Muscle layer of duodenum (tissue), 2 donors: ENCODE results near the gene TRIM9.

ENCODE experiments used
- H3K27ac ChIP-seq: one replicate; pipeline ENCODE4 v1.7.0; 2013; ENCODE audit warnings: mild to moderate bottlenecking, low read length
- H3K27me3 ChIP-seq: one replicate; pipeline ENCODE4 v1.7.0; 2013; ENCODE audit warnings: low read depth, mild to moderate bottlenecking, control low read depth, low read length
- H3K36me3 ChIP-seq, 2 donors: one replicate each; pipeline ENCODE4 v1.7.0; 2013; ENCODE audit warnings: low read length in 2 of 2, control low read depth in 1 of 2, mild to moderate bottlenecking in 1 of 2; ENCODE audit not compliant: insufficient read depth in 2 of 2, control insufficient read depth in 1 of 2
- H3K4me1 ChIP-seq, 2 donors: one replicate each; pipeline ENCODE4 v1.7.0; 2013; ENCODE audit warnings: low read length in 2 of 2, mild to moderate bottlenecking in 2 of 2, control low read depth in 1 of 2, moderate library complexity in 1 of 2; ENCODE audit not compliant: insufficient read depth in 2 of 2, control insufficient read depth in 1 of 2
- H3K4me3 ChIP-seq, 2 donors: one replicate each; pipeline ENCODE4 v1.7.0; 2013; ENCODE audit warnings: low read length in 2 of 2, low read depth in 1 of 2, mild to moderate bottlenecking in 1 of 2
- H3K9me3 ChIP-seq, 2 donors: one replicate each; pipeline ENCODE4 v1.7.0; 2013; ENCODE audit warnings: low read length in 2 of 2, control low read depth in 1 of 2, mild to moderate bottlenecking in 1 of 2; ENCODE audit not compliant: control insufficient read depth in 1 of 2
- donor health status: healthy.

Gene TRIM9

DNA sequence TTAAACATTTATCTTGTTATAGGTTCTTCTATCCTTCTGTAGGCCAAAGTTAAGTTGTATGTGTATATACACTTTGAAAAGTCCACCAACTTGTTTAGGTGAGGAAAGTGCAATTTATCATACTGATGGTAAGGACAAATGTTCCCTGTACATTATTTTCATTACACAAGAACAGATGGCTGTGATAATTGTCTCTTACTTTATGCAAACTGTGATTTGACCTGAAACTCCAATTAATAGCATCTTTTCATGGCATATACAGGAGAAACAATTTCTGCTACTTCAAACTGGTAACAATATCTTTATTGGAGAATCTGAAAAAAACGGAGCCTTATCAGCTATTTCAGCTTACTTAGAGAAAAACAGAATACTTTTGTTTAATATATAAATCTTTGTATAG is 5.6 kb downstream of the TRIM9 start:
- H3K27ac ChIP-seq, result no peak overlapping the region
- no peaks in the 10 kb centered on the region for H3K36me3 ChIP-seq
- H3K4me3 ChIP-seq, result no peak overlapping the region
- H3K9me3 ChIP-seq, result no peaks in the 10 kb centered on the region
- peaks cover 14% of the 10 kb centered on the region for H3K27me3 ChIP-seq
- H3K4me1 ChIP-seq, result peaks cover 0 to 15% of the 10 kb centered on the region in 2 donors

DNA sequence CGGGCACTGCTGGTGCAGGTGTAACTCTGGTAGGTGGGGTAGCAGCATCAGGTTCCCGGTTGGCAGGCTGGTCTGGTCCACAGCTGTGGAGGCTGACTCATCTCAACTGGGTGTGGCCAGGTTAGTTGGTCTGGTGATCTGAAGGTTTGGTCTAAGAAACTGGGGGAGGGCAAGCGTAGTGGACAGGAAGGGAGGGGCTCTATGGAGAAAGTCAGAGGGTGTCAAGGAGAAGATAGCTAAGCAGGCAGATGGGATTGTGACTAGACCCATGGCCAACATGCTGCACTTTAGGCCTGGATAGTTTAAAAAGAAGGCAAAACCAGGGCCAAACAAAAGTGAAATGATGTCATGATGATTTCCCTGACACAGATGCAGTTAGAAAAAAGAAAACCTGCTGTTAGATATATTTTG is 7.9 kb downstream of the TRIM9 start:
- H3K27ac ChIP-seq, result no peak overlapping the region

DNA sequence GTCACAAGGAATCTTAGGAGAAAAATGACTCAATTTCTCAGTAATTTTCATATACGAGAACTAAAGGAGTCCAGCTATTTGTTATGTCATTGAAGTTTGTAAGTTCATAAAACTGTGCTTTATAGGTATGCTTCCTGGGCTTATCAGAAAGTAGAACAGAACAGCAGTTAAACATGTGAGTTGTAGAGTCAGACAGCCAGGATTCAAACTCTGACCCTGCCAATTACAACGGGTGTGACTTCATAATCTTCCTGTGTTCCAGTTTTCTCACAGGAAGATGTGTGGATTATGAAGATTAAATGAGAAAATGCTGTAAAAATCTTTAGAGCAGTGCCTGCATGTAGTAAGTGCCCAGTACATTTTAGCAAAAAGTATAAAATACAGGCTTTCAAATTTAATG is 8.9 kb downstream of the TRIM9 start:
- no peak overlapping the region for H3K4me3 ChIP-seq
- no peak overlapping the region for H3K27ac ChIP-seq
- no peaks in the 10 kb centered on the region for H3K36me3 ChIP-seq
- no peaks in the 10 kb centered on the region for H3K4me1 ChIP-seq
- no peaks in the 10 kb centered on the region for H3K27me3 ChIP-seq
- no peaks in the 10 kb centered on the region for H3K9me3 ChIP-seq

More for the DNA sequence above, 7.9 kb downstream of the TRIM9 start:
- no peaks in the 10 kb centered on the region for H3K9me3 ChIP-seq
- H3K4me1 ChIP-seq, result no peaks in the 10 kb centered on the region
- no peak overlapping the region for H3K4me3 ChIP-seq
- H3K27me3 ChIP-seq, result no peaks in the 10 kb centered on the region
- no peaks in the 10 kb centered on the region for H3K36me3 ChIP-seq

GRCh38 chr14:51084962-51085361 is 9.9 kb downstream of the TRIM9 start:
- Histone ChIP-seq H3K36me3 (no peaks in the 10 kb centered on the region), H3K9me3 (no peaks in the 10 kb centered on the region), H3K27me3 (no peaks in the 10 kb centered on the region), H3K4me1 (no peaks in the 10 kb centered on the region), H3K27ac (no peak overlapping the region), H3K4me3 (no peak overlapping the region)

GRCh38 chr14:51084507-51084906 is 10.4 kb downstream of the TRIM9 start:
- Histone ChIP-seq H3K27me3 (no peaks in the 10 kb centered on the region), H3K36me3 (no peaks in the 10 kb centered on the region), H3K9me3 (no peaks in the 10 kb centered on the region), H3K4me3 (no peak overlapping the region), H3K4me1 (no peaks in the 10 kb centered on the region), H3K27ac (no peak overlapping the region)

DNA sequence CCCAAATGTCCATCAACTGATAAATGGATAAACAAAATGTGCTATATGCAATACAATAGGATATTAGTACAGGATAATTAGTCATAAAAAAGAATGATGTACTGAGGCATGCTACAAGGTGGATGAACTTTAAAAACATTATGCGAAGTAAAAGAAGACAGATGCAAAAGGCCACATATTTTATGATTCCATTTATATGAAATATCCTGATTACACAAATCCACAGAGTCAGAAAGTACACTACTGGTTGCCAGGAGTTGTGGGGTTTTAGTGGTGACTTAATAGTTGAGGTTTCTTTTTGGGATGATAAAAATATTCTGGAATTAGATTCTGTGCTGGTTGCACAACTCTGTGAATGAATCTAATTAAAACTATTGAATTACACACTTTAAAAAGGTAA is 12.6 kb downstream of the TRIM9 start:
- no peaks in the 10 kb centered on the region for H3K9me3 ChIP-seq

GRCh38 chr14:51081712-51082111 is 13.2 kb downstream of the TRIM9 start:
- H3K4me3 ChIP-seq, result no peak overlapping the region
- H3K9me3 ChIP-seq, result no peaks in the 10 kb centered on the region
- no peaks in the 10 kb centered on the region for H3K36me3 ChIP-seq
- no peaks in the 10 kb centered on the region for H3K4me1 ChIP-seq
- H3K27ac ChIP-seq, result no peak overlapping the region
- H3K27me3 ChIP-seq, result no peaks in the 10 kb centered on the region

More for the DNA sequence above, 12.6 kb downstream of the TRIM9 start:
- Histone ChIP-seq H3K36me3 (no peaks in the 10 kb centered on the region), H3K4me3 (no peak overlapping the region), H3K4me1 (no peaks in the 10 kb centered on the region), H3K27ac (no peak overlapping the region), H3K27me3 (no peaks in the 10 kb centered on the region)

DNA sequence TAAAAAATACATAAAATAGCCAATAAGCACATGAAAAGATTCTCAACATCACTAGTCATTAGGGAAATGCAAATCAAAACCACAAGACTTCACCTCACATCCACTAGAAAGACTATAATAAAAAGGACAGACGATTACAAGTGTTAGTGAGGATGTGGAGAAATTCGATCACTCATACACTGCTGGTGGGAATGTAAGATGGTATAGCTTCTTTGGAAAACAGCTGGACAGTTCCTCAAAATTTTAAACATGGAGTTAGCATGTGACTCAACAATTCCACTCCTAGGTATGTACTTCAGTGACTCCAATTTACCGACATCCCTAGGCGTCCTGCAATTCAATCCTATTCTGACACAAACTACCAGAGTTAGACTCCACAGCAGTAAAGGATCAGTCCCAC is 13.7 kb downstream of the TRIM9 start:
- Histone ChIP-seq H3K27ac (no peak overlapping the region), H3K36me3 (no peaks in the 10 kb centered on the region)

DNA sequence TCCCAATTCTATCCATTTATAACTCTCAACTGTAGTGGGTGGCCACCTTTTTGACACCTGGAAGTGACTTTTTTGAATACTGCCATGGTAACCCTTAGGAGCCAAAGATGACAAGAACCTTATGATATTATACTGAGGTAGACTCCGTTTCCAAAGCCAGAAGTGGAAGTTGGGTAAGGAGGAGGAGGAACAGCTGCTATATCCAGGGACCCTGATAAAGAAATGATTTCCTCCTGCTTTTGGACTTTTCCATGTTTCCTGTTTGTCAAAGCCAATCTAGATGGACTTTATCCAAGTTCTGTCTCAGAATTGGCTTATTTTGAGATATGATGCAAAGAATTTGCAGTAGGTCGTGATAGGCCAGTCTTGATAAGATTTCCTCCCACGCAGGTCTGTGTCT is 14.3 kb downstream of the TRIM9 start:
- no peak overlapping the region for H3K27ac ChIP-seq
- no peaks in the 10 kb centered on the region for H3K9me3 ChIP-seq
- no peaks in the 10 kb centered on the region for H3K27me3 ChIP-seq
- H3K4me3 ChIP-seq, result no peak overlapping the region
- H3K36me3 ChIP-seq, result no peaks in the 10 kb centered on the region
- H3K4me1 ChIP-seq, result no peaks in the 10 kb centered on the region

More for the DNA sequence above, 13.7 kb downstream of the TRIM9 start:
- no peaks in the 10 kb centered on the region for H3K27me3 ChIP-seq
- no peaks in the 10 kb centered on the region for H3K4me1 ChIP-seq
- no peak overlapping the region for H3K4me3 ChIP-seq
- no peaks in the 10 kb centered on the region for H3K9me3 ChIP-seq

GRCh38 chr14:51079489-51079888 is 15.4 kb downstream of the TRIM9 start:
- no peak overlapping the region for H3K4me3 ChIP-seq
- H3K36me3 ChIP-seq, result no peaks in the 10 kb centered on the region
- H3K4me1 ChIP-seq, result no peaks in the 10 kb centered on the region
- no peak overlapping the region for H3K27ac ChIP-seq
- H3K9me3 ChIP-seq, result no peaks in the 10 kb centered on the region
- H3K27me3 ChIP-seq, result no peaks in the 10 kb centered on the region

DNA sequence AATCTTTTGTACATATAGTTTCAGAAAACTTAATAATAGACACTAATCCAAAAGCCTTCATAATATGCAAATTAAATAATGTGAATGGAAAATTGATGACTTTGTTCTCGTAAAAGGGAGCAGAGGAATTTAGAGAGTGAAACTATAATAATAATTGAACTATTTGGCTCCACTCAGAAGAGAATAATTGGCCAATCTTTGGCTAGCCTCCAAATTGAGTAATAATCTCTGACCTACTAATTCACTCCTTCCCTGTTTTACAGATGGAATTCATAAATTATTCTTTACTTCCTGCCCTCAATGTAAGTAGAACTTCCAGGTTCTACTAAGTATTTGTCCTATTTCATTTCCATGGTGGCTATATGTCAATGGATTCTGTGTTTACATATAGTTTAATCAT is 15.8 kb downstream of the TRIM9 start:
- H3K9me3 ChIP-seq, result no peaks in the 10 kb centered on the region
- H3K36me3 ChIP-seq, result no peaks in the 10 kb centered on the region
- H3K4me3 ChIP-seq, result no peak overlapping the region
- no peaks in the 10 kb centered on the region for H3K27me3 ChIP-seq
- no peaks in the 10 kb centered on the region for H3K4me1 ChIP-seq
- H3K27ac ChIP-seq, result no peak overlapping the region

DNA sequence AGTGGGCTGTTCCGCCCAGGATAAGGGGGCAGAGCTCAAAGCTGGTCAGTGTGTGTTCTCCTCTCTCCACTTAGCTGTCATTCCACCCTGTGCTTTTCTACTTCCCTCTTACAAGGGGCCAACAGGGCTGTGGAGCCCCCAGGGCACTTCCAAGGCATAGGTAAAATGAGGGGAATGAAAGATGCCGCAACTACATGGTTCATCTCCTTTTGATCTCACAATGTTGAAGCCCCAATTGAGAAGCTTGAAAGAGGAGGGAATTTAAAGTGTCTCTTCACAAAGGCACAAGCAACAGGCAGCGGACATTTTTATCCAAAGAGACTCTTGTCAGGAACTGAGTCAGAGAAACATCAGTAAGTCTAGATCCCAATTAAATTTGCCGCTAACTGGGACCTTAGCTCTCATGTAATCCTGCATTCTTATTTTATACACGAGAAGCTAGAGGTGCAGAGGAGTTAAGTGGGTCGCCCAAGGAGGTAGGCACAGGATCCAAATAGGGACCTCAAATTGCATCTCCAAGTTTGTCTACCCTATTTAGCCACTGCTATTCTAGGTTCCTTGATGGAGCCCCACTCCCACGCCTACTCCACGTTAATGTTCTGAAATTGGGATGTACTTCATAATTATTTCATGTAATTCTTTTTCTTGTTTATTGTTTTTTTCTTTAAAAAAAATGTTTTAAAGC is 20.1 kb downstream of the TRIM9 start:
- Histone ChIP-seq H3K9me3 (no peaks in the 10 kb centered on the region), H3K27ac (no peak overlapping the region), H3K27me3 (no peaks in the 10 kb centered on the region), H3K4me1 (peaks cover 0 to 10% of the 10 kb centered on the region in 2 donors), H3K36me3 (no peaks in the 10 kb centered on the region), H3K4me3 (no peak overlapping the region)
